ENCODE results near the gene GJB2.

GRCh38 chr13:20206065-20206697, 13.4 kb upstream of the GJB2 start:
- TF ChIP-seq POLR2A (IDR thresholded peaks at IDR 0.05) (no peak), CTCF (IDR thresholded peaks at IDR 0.05) (no peak)
